Common myeloid progenitor, CD34-positive (primary cell): ENCODE data around the gene ADGRD1.
A peak's percentile ranks its signal among the peaks of the same experiment; 100 is the strongest.

Experiments used
- CTCF ChIA-PET: fragments of 350-600 bp; sonication (Branson Sonifier 250); formaldehyde crosslinking; loops from one replicate; lab custom pipeline; 2021; ENCODE audit warnings: antibody characterized with exemption; lab: Charles Lee
- POLR2A ChIA-PET: fragments of 350-600 bp; sonication (Branson Sonifier 250); formaldehyde crosslinking; loops from one replicate; lab custom pipeline; 2021; ENCODE audit warnings: antibody characterized with exemption; lab: Charles Lee
- DNase-seq, 3 donors: peaks; one replicate each; pipeline versions ENCODE4 v3.0.0 to v3.0.0-alpha.2; 2013
- H3K27ac ChIP-seq, 2 experiments: 1 replicate in 1 of 2; 2 replicates in 1 of 2; pipeline ENCODE4 v1.7.0; 2013; ENCODE audit warnings: inconsistent platforms in 2 of 2, low read length in 2 of 2, mild to moderate bottlenecking in 2 of 2, low read depth in 1 of 2, moderate library complexity in 1 of 2; ENCODE audit not compliant: severe bottlenecking in 2 of 2, insufficient read depth in 1 of 2, poor library complexity in 1 of 2
- H3K27me3 ChIP-seq, 5 experiments: replicated peaks in 2 of 5; 1 replicate in 3 of 5; 2 replicates in 2 of 5; pipeline versions ENCODE4 v1.6.1 to v1.7.0; 2013; ENCODE audit warnings: low read length in 4 of 5, mild to moderate bottlenecking in 2 of 5, moderate library complexity in 2 of 5, inconsistent platforms in 1 of 5; ENCODE audit not compliant: insufficient read depth in 5 of 5, control insufficient read depth in 4 of 5
- H3K36me3 ChIP-seq, 4 experiments: 1 replicate in 2 of 4; 2 replicates in 2 of 4; pipeline versions ENCODE4 v1.6.1 to v1.7.0; 2013; ENCODE audit warnings: low read length in 3 of 4, control low read depth in 1 of 4, mild to moderate bottlenecking in 1 of 4; ENCODE audit not compliant: control insufficient read depth in 4 of 4, insufficient read depth in 4 of 4
- H3K4me1 ChIP-seq, 4 experiments: 1 replicate in 3 of 4; 2 replicates in 1 of 4; pipeline versions ENCODE4 v1.6.1 to v1.7.1; 2013; ENCODE audit warnings: low read length in 3 of 4, mild to moderate bottlenecking in 3 of 4, control low read depth in 1 of 4, inconsistent platforms in 1 of 4, moderate library complexity in 1 of 4; ENCODE audit not compliant: control insufficient read depth in 4 of 4, insufficient read depth in 4 of 4; ENCODE audit errors: control extremely low read depth in 1 of 4
- H3K4me3 ChIP-seq, 7 experiments: 1 replicate in 4 of 7; 2 replicates in 3 of 7; pipeline versions ENCODE4 v1.5.1 to v1.7.0; 2013; ENCODE audit warnings: mild to moderate bottlenecking in 7 of 7, low read length in 6 of 7, moderate library complexity in 6 of 7, inconsistent platforms in 2 of 7, low read depth in 2 of 7, control low read depth in 1 of 7; ENCODE audit not compliant: insufficient read depth in 4 of 7, control insufficient read depth in 1 of 7; ENCODE audit errors: extremely low read depth in 1 of 7
- H3K9me3 ChIP-seq, 5 experiments: 1 replicate in 4 of 5; 2 replicates in 1 of 5; pipeline versions ENCODE4 v1.6.1 to v1.7.1; 2013; ENCODE audit warnings: low read length in 4 of 5, mild to moderate bottlenecking in 2 of 5, inconsistent platforms in 1 of 5, low read depth in 1 of 5, moderate library complexity in 1 of 5; ENCODE audit not compliant: control insufficient read depth in 4 of 5, insufficient read depth in 2 of 5; ENCODE audit errors: control extremely low read depth in 1 of 5
- WGBS: methylation state at CpG from one replicate; pipeline ENCODE4 v1.1.5; 2013; ENCODE audit not compliant: insufficient coverage; 5-methylcytosine and 5-hydroxymethylcytosine counted together

The ADGRD1 gene

DNA sequence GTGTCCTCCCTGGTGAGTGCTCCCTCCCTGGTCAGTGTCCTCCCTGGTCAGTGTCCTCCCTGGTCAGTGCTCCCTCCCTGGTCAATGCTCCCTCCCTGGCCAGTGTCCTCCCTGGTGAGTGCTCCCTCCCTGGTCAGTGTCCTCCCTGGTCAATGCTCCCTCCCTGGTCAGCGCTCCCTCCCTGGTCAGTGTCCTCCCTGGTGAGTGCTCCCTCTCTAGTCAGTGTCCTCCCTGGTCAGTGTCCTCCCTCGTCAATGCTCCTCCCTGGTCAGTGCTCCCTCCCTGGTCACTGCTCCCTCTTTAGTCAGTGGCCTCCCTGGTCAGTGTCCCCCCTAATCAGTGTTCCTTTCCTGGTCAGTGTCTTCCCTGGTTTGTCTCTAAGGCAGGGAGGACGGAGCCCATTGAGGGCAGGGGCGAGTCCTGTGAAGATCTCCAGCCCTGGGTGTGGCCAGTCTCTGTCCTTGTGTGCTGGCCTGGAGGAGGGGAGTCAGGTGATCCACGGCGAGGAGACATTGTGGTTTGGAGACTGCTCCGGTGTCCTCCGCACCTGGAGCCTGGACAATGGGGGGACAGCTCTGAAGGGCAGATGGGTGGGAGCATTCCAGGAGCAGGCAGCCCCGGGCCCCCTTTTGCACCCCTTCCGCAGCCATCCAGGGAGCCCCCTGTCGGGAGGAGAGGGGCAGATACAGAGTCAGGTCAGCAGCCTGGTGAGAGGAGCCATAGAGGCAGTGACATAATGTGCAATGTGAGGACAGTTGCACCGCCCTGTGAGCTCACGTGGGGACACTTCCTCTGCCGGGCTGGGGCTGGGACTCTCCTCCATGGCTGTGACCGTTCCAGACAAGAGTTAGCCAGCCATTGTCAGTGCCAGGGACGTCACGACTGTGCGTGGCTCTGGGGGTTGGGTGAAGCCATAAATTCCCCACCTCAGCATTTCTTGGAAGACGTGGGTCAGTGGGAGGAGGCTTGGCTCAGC, 93.4 kb downstream of the ADGRD1 start:
- Histone ChIP-seq H3K27me3 (peaks cover 0 to 3% (median 1%) of the 10 kb centered on the region in 5 experiments), H3K4me1 (no peaks in the 10 kb centered on the region), H3K4me3 (no peak overlapping the region), H3K9me3 (no peaks in the 10 kb centered on the region), H3K27ac (no peak overlapping the region), H3K36me3 (no peaks in the 10 kb centered on the region)
- ChIA-PET POLR2A (no interaction called here), CTCF (no interaction called here)
- peak in 2 of 3 donors; percentile 19 to 46 for DNase-seq
- WGBS = 68% methylated on average over 12 of the region's 19 CpGs

DNA sequence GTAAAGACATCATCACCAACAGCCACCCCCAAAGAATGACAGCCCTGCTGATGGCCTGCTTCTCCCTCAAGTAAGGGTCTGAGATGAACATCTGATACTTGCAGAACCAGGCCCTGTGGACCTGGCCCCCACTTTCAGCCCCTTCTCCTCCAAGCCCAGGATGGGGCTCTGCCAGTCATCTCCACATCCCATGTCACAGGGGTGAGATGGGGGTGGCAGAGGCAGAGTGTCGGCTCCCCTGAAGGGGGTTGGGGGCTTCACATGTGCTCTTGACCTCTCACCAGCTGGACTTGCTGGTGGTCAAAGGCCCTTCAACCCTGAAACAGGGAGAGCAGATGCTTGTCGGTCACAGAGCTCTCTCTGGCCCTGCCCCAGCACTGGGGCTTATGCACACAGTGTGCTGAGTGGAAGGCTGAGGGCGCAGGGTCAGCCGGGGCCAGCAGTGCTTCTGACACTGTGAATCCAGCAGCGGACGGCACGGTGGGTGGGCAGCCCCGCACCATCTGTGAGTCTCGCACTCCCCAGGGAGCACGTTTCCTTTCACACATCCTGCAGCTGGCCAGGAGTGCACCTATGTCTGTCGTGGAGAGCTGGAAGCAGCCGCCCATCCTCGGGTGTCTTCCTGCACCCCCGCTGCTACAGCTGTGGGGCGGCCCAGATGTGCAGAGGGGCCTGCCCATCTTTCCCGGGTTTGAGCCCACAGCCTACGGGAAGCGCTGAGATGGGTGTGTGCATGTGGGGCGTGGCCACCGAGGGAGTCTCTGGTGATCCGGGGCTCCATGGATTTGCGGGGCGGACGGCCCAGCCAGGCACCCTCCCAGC, 94.3 kb downstream of the ADGRD1 start:
- 78% methylated on average over 22 of the region's 24 CpGs for WGBS
- H3K9me3 ChIP-seq = no peaks in the 10 kb centered on the region
- CTCF ChIA-PET = no interaction called here

DNA sequence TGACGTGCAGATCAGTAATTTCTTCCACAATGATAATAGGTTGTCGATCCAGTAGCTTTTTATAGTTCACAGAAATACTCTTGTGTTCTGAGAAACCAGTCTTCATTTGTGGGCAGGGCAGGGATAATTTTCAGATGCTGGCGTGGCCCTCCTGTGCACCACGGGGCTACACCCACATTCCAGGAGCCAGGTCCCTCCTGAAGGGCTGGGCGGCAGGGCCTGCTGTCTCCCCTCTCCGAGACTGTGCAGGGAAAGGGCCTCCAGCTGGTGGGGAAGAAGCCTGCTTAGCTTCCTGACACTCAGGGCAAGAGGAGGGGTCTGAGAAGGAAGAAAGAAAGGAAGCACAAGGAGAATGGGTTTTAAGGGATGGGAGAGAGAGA, 94.9 kb downstream of the ADGRD1 start:
- H3K4me1 ChIP-seq = no peaks in the 10 kb centered on the region
- POLR2A ChIA-PET = no interaction called here
- no peak for DNase-seq
- WGBS = 93% methylated on average over 6 of the region's 6 CpGs
- peaks cover 0 to 8% (median 3%) of the 10 kb centered on the region in 5 experiments for H3K27me3 ChIP-seq
- CTCF ChIA-PET = no interaction called here
- H3K9me3 ChIP-seq = no peaks in the 10 kb centered on the region
- no peak overlapping the region for H3K4me3 ChIP-seq
- no peak overlapping the region for H3K27ac ChIP-seq
- H3K36me3 ChIP-seq = no peaks in the 10 kb centered on the region

More for the DNA sequence above, 94.3 kb downstream of the ADGRD1 start:
- Histone ChIP-seq H3K27ac (no peak overlapping the region), H3K4me1 (no peaks in the 10 kb centered on the region), H3K4me3 (no peak overlapping the region), H3K27me3 (peaks cover 0 to 4% (median 2%) of the 10 kb centered on the region in 5 experiments), H3K36me3 (no peaks in the 10 kb centered on the region)
- DNase-seq = no peak
- POLR2A ChIA-PET = no interaction called here

DNA sequence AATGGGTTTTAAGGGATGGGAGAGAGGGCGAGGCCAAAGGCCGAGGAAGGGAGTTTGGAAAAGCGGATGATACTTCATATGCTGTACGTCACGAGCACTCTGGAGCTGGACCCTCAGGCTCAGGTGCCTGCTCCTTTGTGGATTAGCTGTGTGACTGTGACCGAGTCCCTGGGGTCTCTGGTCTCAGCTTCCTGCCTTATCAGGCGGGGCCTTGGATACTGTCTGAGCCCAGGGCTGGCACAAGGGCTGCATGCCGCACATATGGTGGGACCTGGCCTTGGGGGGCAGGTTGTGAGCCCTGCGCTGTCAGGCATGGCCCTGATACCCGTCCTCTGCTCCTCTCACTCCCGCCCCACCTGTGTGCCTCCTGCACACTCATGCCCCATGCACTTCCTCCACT, 95.3 kb downstream of the ADGRD1 start:
- WGBS = 98% methylated on average over 11 of the region's 11 CpGs
- H3K27ac ChIP-seq = no peak overlapping the region
- DNase-seq = no peak

DNA sequence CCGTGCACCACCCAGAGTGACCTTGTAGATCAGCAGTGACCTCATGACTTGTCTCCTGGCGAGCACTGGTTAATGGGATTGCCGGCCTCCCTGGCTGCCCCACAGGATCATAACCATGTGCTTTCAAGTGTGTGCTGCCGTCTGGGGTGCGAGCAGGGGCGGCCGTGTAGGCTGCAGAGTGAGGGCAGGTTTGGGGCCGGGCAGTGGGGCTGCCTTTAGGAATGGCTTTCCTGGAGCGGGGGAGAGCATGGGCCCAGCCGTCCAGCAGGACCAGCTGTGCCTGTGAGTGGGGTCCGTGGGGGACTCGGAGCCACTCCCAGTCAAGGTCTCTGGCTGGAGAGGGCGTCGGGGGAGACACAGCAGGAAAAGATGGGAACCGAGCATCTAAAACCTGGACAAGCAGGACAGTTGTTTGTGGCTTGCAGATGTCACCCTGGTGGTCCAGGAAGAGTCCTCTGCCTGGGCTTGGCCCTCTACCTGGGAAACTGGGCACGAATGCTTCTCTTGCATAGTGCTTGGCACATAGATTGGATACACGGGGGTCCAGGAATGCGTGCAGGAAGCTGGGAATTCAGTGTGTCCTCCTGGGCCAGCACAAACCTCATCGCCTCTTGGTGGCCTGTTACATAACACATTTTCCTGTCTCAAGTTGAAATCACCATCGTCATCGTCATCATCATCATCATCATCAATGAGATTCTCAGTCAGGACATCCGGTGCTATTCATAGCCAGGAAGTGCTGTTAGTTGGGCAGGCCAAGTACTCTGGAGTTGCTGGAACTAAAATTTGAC, 96.0 kb downstream of the ADGRD1 start:
- Histone ChIP-seq H3K9me3 (no peaks in the 10 kb centered on the region), H3K4me3 (no peak overlapping the region), H3K27ac (no peak overlapping the region), H3K27me3 (peaks cover 0 to 17% (median 3%) of the 10 kb centered on the region in 5 experiments), H3K36me3 (no peaks in the 10 kb centered on the region), H3K4me1 (no peaks in the 10 kb centered on the region)
- 88% methylated on average over 22 of the region's 22 CpGs for WGBS
- no peak for DNase-seq
- CTCF ChIA-PET = no interaction called here
- POLR2A ChIA-PET = no interaction called here

More for the DNA sequence above, 95.3 kb downstream of the ADGRD1 start:
- Histone ChIP-seq H3K36me3 (no peaks in the 10 kb centered on the region), H3K27me3 (peaks cover 0 to 11% (median 3%) of the 10 kb centered on the region in 5 experiments), H3K4me3 (no peak overlapping the region), H3K4me1 (no peaks in the 10 kb centered on the region), H3K9me3 (no peaks in the 10 kb centered on the region)
- ChIA-PET POLR2A (no interaction called here), CTCF (no interaction called here)

DNA sequence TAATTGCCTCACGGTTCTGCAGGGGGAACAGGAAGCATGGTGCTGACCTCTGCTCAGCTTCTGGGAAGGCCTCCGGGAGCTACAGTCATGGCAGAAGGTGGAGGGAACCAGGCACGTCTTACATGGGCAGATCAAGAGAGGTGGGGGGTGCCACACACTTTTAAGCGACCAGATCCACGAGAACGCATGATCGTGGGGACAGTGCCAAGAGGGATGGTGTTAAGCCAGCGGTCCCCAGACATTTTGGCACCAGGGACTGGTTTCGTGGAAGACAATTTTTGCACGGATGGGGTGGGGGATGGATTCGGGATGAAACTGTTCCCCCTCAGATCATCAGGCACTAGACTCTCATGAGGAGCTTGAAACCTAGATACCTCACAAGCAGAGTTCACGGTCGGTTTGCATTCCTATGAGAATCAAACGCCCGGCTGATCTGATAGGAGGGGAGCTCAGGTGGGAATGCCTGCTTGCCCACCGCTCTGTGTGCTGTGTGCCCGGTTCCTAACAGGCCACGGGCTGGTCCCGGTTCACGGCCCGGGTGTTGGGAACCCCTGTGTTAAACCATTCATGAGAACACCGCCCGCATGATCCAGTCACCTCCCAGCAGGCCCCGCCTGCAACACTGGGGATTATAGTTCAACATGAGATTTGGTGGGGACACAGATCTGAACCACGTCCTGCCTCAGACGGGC, 96.9 kb downstream of the ADGRD1 start:
- Histone ChIP-seq H3K4me1 (no peaks in the 10 kb centered on the region), H3K27ac (no peak overlapping the region), H3K9me3 (no peaks in the 10 kb centered on the region), H3K36me3 (no peaks in the 10 kb centered on the region), H3K4me3 (no peak overlapping the region), H3K27me3 (peaks cover 2 to 24% (median 7%) of the 10 kb centered on the region in 5 experiments)
- 97% methylated on average over 22 of the region's 26 CpGs for WGBS
- POLR2A ChIA-PET = no interaction called here
- no peak for DNase-seq
- CTCF ChIA-PET = interaction anchor here (1.5 kb wide), 1 partner anchor 53 kb away, joined by 3 read pairs; no protein-coding TSS in a partner anchor
